Loucy (cell line): Measurements from ENCODE around the gene CHRM1.
"Not testable (repeated sequence)": the region's sequence is repeated elsewhere in the genome, so short reads cannot be mapped to it uniquely, and the experiment has no call there.

Experiments
- CTCF ChIP-seq: fragments of 200-600 bp; sonication (generic); conservative IDR thresholded peaks from 2 replicates; pipeline ENCODE4 v1.5.1; 2014; ENCODE audit warnings: mild to moderate bottlenecking, antibody characterized with exemption, low read length
- EZH2phosphoT487 ChIP-seq: fragments of 200-600 bp; IDR thresholded peaks from 2 replicates; pipeline ENCODE4 v1.6.1; 2018; ENCODE audit warnings: antibody characterized with exemption, mild to moderate bottlenecking, moderate library complexity, borderline replicate concordance

GRCh38 chr11:62937528-62937927 lies 16.4 kb upstream of the CHRM1 start:
- not testable (repeated sequence) for TF ChIP-seq CTCF, EZH2phosphoT487
